Erythroblast (primary cell): ENCODE results near the gene IRS1.

Source experiments
- GATA1 ChIP-seq: IDR thresholded peaks from 2 replicates; pipeline ENCODE4 v1.6.1; 2011; ENCODE audit warnings: low read depth, mild to moderate bottlenecking, control low read depth, low read length, moderate library complexity
- POLR2A ChIP-seq: IDR thresholded peaks from 2 replicates; pipeline ENCODE4 v1.6.1; 2011; ENCODE audit warnings: mild to moderate bottlenecking, low read length

DNA sequence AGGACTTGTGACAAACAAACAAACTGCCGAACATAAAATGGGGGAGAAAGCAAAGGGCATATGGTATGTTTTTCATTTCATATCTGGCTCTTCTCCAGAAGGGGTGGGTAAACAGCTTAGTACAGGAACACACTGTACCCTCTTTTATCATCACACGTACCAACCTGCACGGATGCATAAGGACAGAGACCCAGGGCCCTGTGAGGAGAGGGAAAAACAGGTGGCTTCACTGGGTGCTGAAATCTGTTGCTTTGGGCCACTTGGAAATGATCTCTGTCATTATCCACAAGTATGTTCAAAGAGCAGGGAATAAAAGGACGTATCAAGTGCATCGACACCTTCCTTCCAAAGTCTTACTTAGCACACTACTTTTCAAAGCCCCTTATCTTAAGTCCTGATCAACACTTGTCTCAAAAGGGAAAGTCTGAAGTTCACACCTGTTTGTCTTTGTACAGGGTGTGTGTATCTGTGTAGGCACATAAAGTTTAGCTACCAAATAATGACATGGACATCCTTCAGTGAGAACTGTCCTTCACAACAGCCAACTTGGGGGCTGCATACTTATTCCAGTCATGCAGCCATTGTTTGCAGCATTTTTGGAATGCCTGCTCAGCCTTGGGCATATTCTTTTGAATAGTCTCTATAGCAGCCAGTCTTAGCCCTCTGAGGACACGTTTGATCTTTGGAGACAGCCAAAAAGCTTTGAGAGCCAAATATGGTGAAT is 60.6 kb downstream of the IRS1 start:
- TF ChIP-seq POLR2A = no peak
- no peak for TF ChIP-seq GATA1
